ENCODE results near the gene ZBTB2. TPM values are rescaled to one million over a fixed set of nuclear protein-coding genes. Genes with fewer than 3 reads are reported as not detected.
"Not testable (repeated sequence)": the region's sequence is repeated elsewhere in the genome, so short reads cannot be mapped to it uniquely, and the experiment has no call there.

Gene ZBTB2
- polyA plus RNA-seq, 1 donor, result 16.0 TPM

- H3K9me3 ChIP-seq (ENCODE audit: control insufficient read depth, low read depth, low read length), result no peaks in the 10 kb centered on the region
- no peak overlapping the region for H3K27ac ChIP-seq (ENCODE audit: low read length)
- WGBS (ENCODE audit: insufficient coverage, low lambda C conversion rate), result no CpG with 5 or more reads among the region's 1 CpG
- H3K4me3 ChIP-seq (ENCODE audit: low read length), result no peak overlapping the region
- no peaks in the 10 kb centered on the region for H3K4me1 ChIP-seq (ENCODE audit: control insufficient read depth, insufficient read depth, low read length)
- H3K27me3 ChIP-seq (ENCODE audit: control insufficient read depth, insufficient read depth, low read length), result no peaks in the 10 kb centered on the region
- no peak for DNase-seq
- H3K36me3 ChIP-seq (ENCODE audit: control insufficient read depth, insufficient read depth, low read length), result peaks cover 13% of the 10 kb centered on the region
Measured at GRCh38 chr6:151376440-151376839, 14.9 kb downstream of the ZBTB2 start.

GRCh38 chr6:151375833-151376232 lies 15.5 kb downstream of the ZBTB2 start:
- WGBS (ENCODE audit: insufficient coverage, low lambda C conversion rate), result no CpG with 5 or more reads among the region's 2 CpGs
- DNase-seq, result no peak

GRCh38 chr6:151374036-151374683 lies 17.2 kb downstream of the ZBTB2 start:
- H3K9me3 ChIP-seq (ENCODE audit: control insufficient read depth, low read depth, low read length), result no peaks in the 10 kb centered on the region
- no peak overlapping the region for H3K27ac ChIP-seq (ENCODE audit: low read length)
- no peaks in the 10 kb centered on the region for H3K27me3 ChIP-seq (ENCODE audit: control insufficient read depth, insufficient read depth, low read length)
- H3K4me1 ChIP-seq (ENCODE audit: control insufficient read depth, insufficient read depth, low read length), result no peaks in the 10 kb centered on the region
- H3K4me3 ChIP-seq (ENCODE audit: low read length), result no peak overlapping the region
- peak; percentile 12 to 26 for DNase-seq
- H3K36me3 ChIP-seq (ENCODE audit: control insufficient read depth, insufficient read depth, low read length), result peaks cover 22% of the 10 kb centered on the region
- WGBS (ENCODE audit: insufficient coverage, low lambda C conversion rate), result no CpG with 5 or more reads among the region's 5 CpGs

More at GRCh38 chr6:151375833-151376232, 15.5 kb downstream of the ZBTB2 start:
- Histone ChIP-seq H3K27ac (ENCODE audit: low read length) (no peak overlapping the region), H3K4me1 (ENCODE audit: control insufficient read depth, insufficient read depth, low read length) (no peaks in the 10 kb centered on the region), H3K4me3 (ENCODE audit: low read length) (no peak overlapping the region), H3K9me3 (ENCODE audit: control insufficient read depth, low read depth, low read length) (no peaks in the 10 kb centered on the region), H3K36me3 (ENCODE audit: control insufficient read depth, insufficient read depth, low read length) (peaks cover 18% of the 10 kb centered on the region), H3K27me3 (ENCODE audit: control insufficient read depth, insufficient read depth, low read length) (no peaks in the 10 kb centered on the region)

DNA sequence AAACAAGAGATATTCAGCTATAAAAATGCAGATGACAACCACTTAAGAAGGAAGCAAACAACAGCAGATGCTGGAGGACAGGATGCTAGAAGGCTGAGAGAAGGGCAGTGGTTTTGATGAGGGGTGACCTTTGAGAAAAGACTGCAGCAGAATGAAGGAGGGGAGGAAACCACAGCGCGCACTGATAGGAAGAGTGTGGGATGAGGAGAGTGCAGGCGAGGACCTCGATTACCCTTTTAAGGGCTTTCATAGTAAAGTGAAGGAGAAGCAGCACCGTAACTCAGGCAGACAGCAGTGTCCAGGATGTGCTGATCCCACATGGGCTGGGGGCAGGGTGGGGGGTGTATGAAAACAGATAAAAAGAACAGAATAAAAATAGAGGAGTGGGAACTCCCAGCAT lies 19.2 kb downstream of the ZBTB2 start:
- no peak overlapping the region for H3K27ac ChIP-seq (ENCODE audit: low read length)
- no CpG with 5 or more reads among the region's 5 CpGs for WGBS (ENCODE audit: insufficient coverage, low lambda C conversion rate)
- H3K4me1 ChIP-seq (ENCODE audit: control insufficient read depth, insufficient read depth, low read length), result no peaks in the 10 kb centered on the region
- no peak overlapping the region for H3K4me3 ChIP-seq (ENCODE audit: low read length)
- H3K27me3 ChIP-seq (ENCODE audit: control insufficient read depth, insufficient read depth, low read length), result no peaks in the 10 kb centered on the region
- DNase-seq, result no peak
- no peaks in the 10 kb centered on the region for H3K9me3 ChIP-seq (ENCODE audit: control insufficient read depth, low read depth, low read length)
- peaks cover 27% of the 10 kb centered on the region for H3K36me3 ChIP-seq (ENCODE audit: control insufficient read depth, insufficient read depth, low read length)

DNA sequence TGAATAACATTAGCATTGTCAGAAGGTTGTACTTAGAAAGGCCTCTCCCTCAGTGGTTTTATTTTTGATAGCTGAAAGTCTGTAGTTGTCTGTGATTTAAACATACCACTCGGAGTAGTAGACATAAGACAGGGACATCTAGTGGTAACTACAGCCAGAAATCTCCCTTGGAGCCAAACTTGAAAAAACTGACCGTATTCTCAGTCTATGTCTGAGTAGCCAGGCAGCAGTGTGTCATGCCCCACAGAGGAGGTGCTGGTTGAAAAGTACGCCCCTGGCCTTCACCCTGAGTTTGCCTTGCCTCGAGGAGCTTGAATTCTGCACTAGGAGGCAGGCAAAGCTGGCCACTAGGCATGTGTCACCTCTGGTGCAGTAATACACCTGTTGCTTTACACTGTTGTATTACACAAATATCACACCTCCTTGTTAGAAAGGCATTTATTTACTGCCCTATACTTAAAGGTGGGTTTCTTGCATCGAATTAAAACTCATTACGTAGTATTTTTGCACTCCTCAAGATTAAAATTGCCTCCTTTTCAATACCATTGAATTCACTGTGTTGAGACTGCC lies 20.8 kb downstream of the ZBTB2 start:
- H3K27me3 ChIP-seq (ENCODE audit: control insufficient read depth, insufficient read depth, low read length), result no peaks in the 10 kb centered on the region
- no peaks in the 10 kb centered on the region for H3K4me1 ChIP-seq (ENCODE audit: control insufficient read depth, insufficient read depth, low read length)
- H3K9me3 ChIP-seq (ENCODE audit: control insufficient read depth, low read depth, low read length), result no peaks in the 10 kb centered on the region
- no CpG with 5 or more reads among the region's 6 CpGs for WGBS (ENCODE audit: insufficient coverage, low lambda C conversion rate)
- no peak overlapping the region for H3K27ac ChIP-seq (ENCODE audit: low read length)
- no peak for DNase-seq
- peaks cover 38% of the 10 kb centered on the region for H3K36me3 ChIP-seq (ENCODE audit: control insufficient read depth, insufficient read depth, low read length)
- H3K4me3 ChIP-seq (ENCODE audit: low read length), result no peak overlapping the region

GRCh38 chr6:151365233-151365632 lies 26.1 kb downstream of the ZBTB2 start:
- peaks cover 36% of the 10 kb centered on the region for H3K36me3 ChIP-seq (ENCODE audit: control insufficient read depth, insufficient read depth, low read length)

GRCh38 chr6:151359486-151359885 lies 31.9 kb downstream of the ZBTB2 start:
- peaks cover 16% of the 10 kb centered on the region for H3K36me3 ChIP-seq (ENCODE audit: control insufficient read depth, insufficient read depth, low read length)
- no peak for DNase-seq
- no peaks in the 10 kb centered on the region for H3K9me3 ChIP-seq (ENCODE audit: control insufficient read depth, low read depth, low read length)
- H3K4me3 ChIP-seq (ENCODE audit: low read length), result no peak overlapping the region
- WGBS (ENCODE audit: insufficient coverage, low lambda C conversion rate), result 83% methylated on average over 2 of the region's 5 CpGs
- no peaks in the 10 kb centered on the region for H3K27me3 ChIP-seq (ENCODE audit: control insufficient read depth, insufficient read depth, low read length)
- no peaks in the 10 kb centered on the region for H3K4me1 ChIP-seq (ENCODE audit: control insufficient read depth, insufficient read depth, low read length)
- no peak overlapping the region for H3K27ac ChIP-seq (ENCODE audit: low read length)

More at GRCh38 chr6:151365233-151365632, 26.1 kb downstream of the ZBTB2 start:
- no CpG with 5 or more reads among the region's 6 CpGs for WGBS (ENCODE audit: insufficient coverage, low lambda C conversion rate)
- no peak for DNase-seq
- Histone ChIP-seq H3K27me3 (ENCODE audit: control insufficient read depth, insufficient read depth, low read length) (no peaks in the 10 kb centered on the region), H3K9me3 (ENCODE audit: control insufficient read depth, low read depth, low read length) (no peaks in the 10 kb centered on the region), H3K27ac (ENCODE audit: low read length) (no peak overlapping the region), H3K4me1 (ENCODE audit: control insufficient read depth, insufficient read depth, low read length) (no peaks in the 10 kb centered on the region), H3K4me3 (ENCODE audit: low read length) (no peak overlapping the region)

GRCh38 chr6:151358475-151358874 lies 32.9 kb downstream of the ZBTB2 start:
- no peak overlapping the region for H3K4me3 ChIP-seq (ENCODE audit: low read length)
- H3K27me3 ChIP-seq (ENCODE audit: control insufficient read depth, insufficient read depth, low read length), result no peaks in the 10 kb centered on the region
- H3K27ac ChIP-seq (ENCODE audit: low read length), result no peak overlapping the region
- DNase-seq, result no peak
- no peaks in the 10 kb centered on the region for H3K4me1 ChIP-seq (ENCODE audit: control insufficient read depth, insufficient read depth, low read length)
- peaks cover 16% of the 10 kb centered on the region for H3K36me3 ChIP-seq (ENCODE audit: control insufficient read depth, insufficient read depth, low read length)
- 100% methylated on average over 2 of the region's 3 CpGs for WGBS (ENCODE audit: insufficient coverage, low lambda C conversion rate)
- H3K9me3 ChIP-seq (ENCODE audit: control insufficient read depth, low read depth, low read length), result no peaks in the 10 kb centered on the region

- Histone ChIP-seq H3K27ac (ENCODE audit: low read length) (no peak overlapping the region), H3K9me3 (ENCODE audit: control insufficient read depth, low read depth, low read length) (no peaks in the 10 kb centered on the region), H3K36me3 (ENCODE audit: control insufficient read depth, insufficient read depth, low read length) (peaks cover 15% of the 10 kb centered on the region), H3K4me1 (ENCODE audit: control insufficient read depth, insufficient read depth, low read length) (no peaks in the 10 kb centered on the region), H3K4me3 (ENCODE audit: low read length) (no peak overlapping the region), H3K27me3 (ENCODE audit: control insufficient read depth, insufficient read depth, low read length) (no peaks in the 10 kb centered on the region)
- DNase-seq, result no peak
- no CpG with 5 or more reads among the region's 6 CpGs for WGBS (ENCODE audit: insufficient coverage, low lambda C conversion rate)
Measured at GRCh38 chr6:151357758-151358436, 33.5 kb downstream of the ZBTB2 start.

DNA sequence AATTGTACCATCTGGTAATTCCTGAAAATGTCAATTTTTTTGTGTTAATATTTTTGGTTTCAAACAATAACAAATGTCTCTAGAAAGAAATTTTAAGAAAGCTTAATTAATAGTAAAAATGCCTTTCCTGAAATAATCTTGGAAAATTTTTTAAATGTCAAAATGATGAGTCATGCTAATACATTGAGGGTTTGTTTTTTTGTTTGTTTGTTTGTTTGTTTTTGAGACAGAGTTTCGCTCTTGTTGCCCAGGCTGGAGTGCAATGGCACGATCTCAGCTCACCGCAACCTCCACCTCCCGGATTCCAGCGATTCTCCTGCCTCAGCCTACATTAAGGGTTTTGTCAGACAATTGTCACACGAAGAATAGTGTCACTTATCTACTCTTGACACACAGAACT lies 34.4 kb downstream of the ZBTB2 start:
- DNase-seq; H3K27ac ChIP-seq (ENCODE audit: low read length); H3K36me3 ChIP-seq (ENCODE audit: control insufficient read depth, insufficient read depth, low read length); H3K9me3 ChIP-seq (ENCODE audit: control insufficient read depth, low read depth, low read length); H3K4me1 ChIP-seq (ENCODE audit: control insufficient read depth, insufficient read depth, low read length); H3K27me3 ChIP-seq (ENCODE audit: control insufficient read depth, insufficient read depth, low read length); H3K4me3 ChIP-seq (ENCODE audit: low read length): not testable (repeated sequence)
- 80% methylated on average over 1 of the region's 6 CpGs for WGBS (ENCODE audit: insufficient coverage, low lambda C conversion rate)
